Retina (tissue), 1 donor: Measurements from ENCODE around the gene ELAC2.

Experiments used
- DNase-seq: peaks from one replicate; pipeline ENCODE4 v3.0.0-alpha.2; 2016

The ELAC2 gene

GRCh38 chr17:12947047-12947446 is 70.8 kb downstream of the ELAC2 start:
- no peak for DNase-seq
